H1 (cell line): Measurements from ENCODE around the gene SETD1B. TPM values are rescaled to one million over a fixed set of nuclear protein-coding genes. Genes with fewer than 3 reads are reported as not detected.

Experiments
- CTCF ChIA-PET: fragments of 300-600 bp; sonication (Branson Sonifier 250); formaldehyde crosslinking; loops from one replicate; lab custom pipeline; 2021; ENCODE audit not compliant: partially characterized antibody; lab: Charles Lee
- POLR2A ChIA-PET: fragments of 300-600 bp; sonication (Branson Sonifier 250); formaldehyde crosslinking; loops from one replicate; lab custom pipeline; 2021; ENCODE audit warnings: inconsistent platforms; ENCODE audit not compliant: partially characterized antibody; lab: Charles Lee
- DNase-seq, 2 experiments: peaks; one replicate each; pipeline versions ENCODE4 v3.0.0 to v3.0.0-alpha.2; 2010 to 2022; ENCODE audit warnings: low spot score in 2 of 2, low read depth in 1 of 2, mixed read lengths in 1 of 2
- FAIRE-seq: peaks from 2 replicates; lab custom pipeline; 2011; peaks lifted over from hg19 to GRCh38; lab: Jason Lieb, UNC
- H2AFZ ChIP-seq: 2 replicates; pipeline ENCODE4 v1.8.1; 2012; ENCODE audit warnings: low read length, inconsistent platforms
- H2AK5ac ChIP-seq: 2 replicates; pipeline ENCODE4 v1.6.1; 2013; ENCODE audit warnings: low read depth, low read length
- H2BK120ac ChIP-seq: replicated peaks from 2 replicates; pipeline ENCODE3; 2013; ENCODE audit warnings: low read depth, low read length, inconsistent platforms
- H2BK12ac ChIP-seq: 2 replicates; pipeline ENCODE4 v1.6.1; 2013; ENCODE audit warnings: low read depth, low read length
- H2BK15ac ChIP-seq: 2 replicates; pipeline ENCODE4 v1.6.1; 2013; ENCODE audit warnings: low read length
- H2BK20ac ChIP-seq: 2 replicates; pipeline ENCODE4 v1.6.1; 2013; ENCODE audit warnings: low read length
- H2BK5ac ChIP-seq: 2 replicates; pipeline ENCODE4 v1.6.1; 2013; ENCODE audit warnings: low read depth, low read length
- H3K14ac ChIP-seq: 2 replicates; pipeline ENCODE4 v1.6.1; 2013; ENCODE audit warnings: inconsistent platforms; ENCODE audit not compliant: insufficient read length
- H3K18ac ChIP-seq: 2 replicates; pipeline ENCODE4 v1.6.1; 2013; ENCODE audit warnings: low read length; ENCODE audit errors: extremely low read depth
- H3K23ac ChIP-seq: 2 replicates; pipeline ENCODE4 v1.6.1; 2013; ENCODE audit warnings: inconsistent platforms; ENCODE audit not compliant: insufficient read length
- H3K23me2 ChIP-seq: 2 replicates; pipeline ENCODE4 v1.6.1; 2013; ENCODE audit warnings: low read depth, low read length
- H3K27ac ChIP-seq: 2 replicates; pipeline ENCODE4 v1.6.1; 2011; ENCODE audit warnings: low read depth, low read length, inconsistent platforms
- H3K27me3 ChIP-seq, 4 experiments: replicated peaks in 1 of 4; 1 replicate in 1 of 4; 2 replicates in 3 of 4; pipeline versions ENCODE4 v1.6.1 to v1.8.1; 2011 to 2013; ENCODE audit warnings: low read length in 3 of 4, mild to moderate bottlenecking in 3 of 4, inconsistent platforms in 2 of 4, mixed read lengths in 2 of 4, moderate library complexity in 1 of 4; ENCODE audit not compliant: control insufficient read depth in 3 of 4, insufficient read depth in 3 of 4; ENCODE audit errors: extremely low read depth in 1 of 4
- H3K36me3 ChIP-seq, 4 experiments: 2 replicates each; pipeline versions ENCODE4 v1.6.1 to v1.8.1; 2011 to 2013; ENCODE audit warnings: mild to moderate bottlenecking in 4 of 4, low read length in 3 of 4, moderate library complexity in 2 of 4, control low read depth in 1 of 4, inconsistent platforms in 1 of 4; ENCODE audit not compliant: insufficient read depth in 4 of 4, control insufficient read depth in 2 of 4
- H3K4ac ChIP-seq: replicated peaks from 2 replicates; pipeline ENCODE3; 2013; ENCODE audit warnings: low read length, low read depth, mixed read lengths, inconsistent platforms; ENCODE audit not compliant: insufficient read length
- H3K4me1 ChIP-seq, 4 experiments: replicated peaks in 1 of 4; 1 replicate in 1 of 4; 2 replicates in 3 of 4; pipeline versions ENCODE4 v1.6.1 to v1.8.1; 2011 to 2013; ENCODE audit warnings: low read length in 3 of 4, inconsistent platforms in 2 of 4, mixed read lengths in 1 of 4; ENCODE audit not compliant: insufficient read depth in 4 of 4, control insufficient read depth in 3 of 4
- H3K4me2 ChIP-seq, 2 experiments: 2 replicates each; pipeline versions ENCODE4 v1.6.1 to v1.8.1; 2011 to 2013; ENCODE audit warnings: low read depth in 2 of 2, low read length in 2 of 2, control low read depth in 1 of 2, inconsistent platforms in 1 of 2, mild to moderate bottlenecking in 1 of 2; ENCODE audit not compliant: insufficient read depth in 1 of 2
- H3K4me3 ChIP-seq, 4 experiments: fragments of 200-600, 300-600 bp in 1 of 4; sonication (generic), shearing (Covaris generic), sonication (Bioruptor Twin) in 1 of 4; 2 replicates each; pipeline versions ENCODE4 v1.5.1 to v1.8.1; 2011 to 2016; ENCODE audit warnings: low read length in 4 of 4, low read depth in 3 of 4, control low read depth in 2 of 4, inconsistent platforms in 2 of 4, mild to moderate bottlenecking in 2 of 4, mixed read lengths in 1 of 4, moderate library complexity in 1 of 4; ENCODE audit not compliant: insufficient read depth in 2 of 4; ENCODE audit errors: extremely low read depth in 1 of 4
- H3K56ac ChIP-seq: replicated peaks from 2 replicates; pipeline ENCODE3; 2013; ENCODE audit warnings: low read depth, mild to moderate bottlenecking, mixed read lengths, low read length, inconsistent platforms; ENCODE audit not compliant: insufficient read length
- H3K79me1 ChIP-seq: 2 replicates; pipeline ENCODE4 v1.6.1; 2013; ENCODE audit warnings: low read depth, low read length, control low read depth
- H3K79me2 ChIP-seq, 2 experiments: 2 replicates each; pipeline versions ENCODE4 v1.6.1 to v1.8.1; 2012 to 2013; ENCODE audit warnings: low read length in 2 of 2, mild to moderate bottlenecking in 2 of 2, inconsistent platforms in 1 of 2; ENCODE audit not compliant: insufficient read depth in 2 of 2, control insufficient read depth in 1 of 2
- H3K9ac ChIP-seq, 4 experiments: replicated peaks in 1 of 4; 1 replicate in 1 of 4; 2 replicates in 3 of 4; pipeline versions ENCODE4 v1.6.1 to v1.8.1; 2011 to 2013; ENCODE audit warnings: low read depth in 3 of 4, low read length in 3 of 4, control low read depth in 2 of 4, mild to moderate bottlenecking in 2 of 4, moderate library complexity in 2 of 4, inconsistent platforms in 1 of 4; ENCODE audit errors: extremely low read depth in 1 of 4
- H3K9me3 ChIP-seq, 2 experiments: 2 replicates each; pipeline versions ENCODE4 v1.6.1 to v1.8.1; 2012 to 2013; ENCODE audit warnings: mild to moderate bottlenecking in 2 of 2, moderate library complexity in 2 of 2, control low read depth in 1 of 2, inconsistent platforms in 1 of 2, low read depth in 1 of 2, low read length in 1 of 2, mixed read lengths in 1 of 2; ENCODE audit not compliant: insufficient read depth in 2 of 2
- H4K20me1 ChIP-seq, 2 experiments: replicated peaks in 1 of 2; 2 replicates each; pipeline versions ENCODE3 to v1.8.1; 2011 to 2013; ENCODE audit warnings: inconsistent platforms in 2 of 2, low read length in 2 of 2, mild to moderate bottlenecking in 1 of 2; ENCODE audit not compliant: insufficient read depth in 2 of 2, control insufficient read depth in 1 of 2
- H4K5ac ChIP-seq: 2 replicates; pipeline ENCODE4 v1.6.1; 2013; ENCODE audit warnings: low read length, low read depth, mixed read lengths, inconsistent platforms; ENCODE audit not compliant: insufficient read length
- H4K8ac ChIP-seq: 2 replicates; pipeline ENCODE4 v1.8.0; 2013; ENCODE audit warnings: mild to moderate bottlenecking, moderate library complexity, low read length, inconsistent platforms; ENCODE audit not compliant: insufficient read depth; ENCODE audit errors: extremely low read depth
- H4K91ac ChIP-seq: replicated peaks from 2 replicates; pipeline ENCODE3; 2013; ENCODE audit warnings: low read length, mixed read lengths, inconsistent platforms; ENCODE audit not compliant: insufficient read length
- EZH2 ChIP-seq: fragments of 200-600 bp; sonication (generic); IDR thresholded peaks from 2 replicates; pipeline ENCODE4 v1.7.1; 2012; ENCODE audit warnings: low read depth, mild to moderate bottlenecking, moderate library complexity, low read length, inconsistent platforms; ENCODE audit not compliant: severe bottlenecking
- GABPA ChIP-seq: IDR thresholded peaks from 2 replicates; pipeline ENCODE4 v1.6.1; 2011; ENCODE audit warnings: mild to moderate bottlenecking, low read length, moderate library complexity, borderline replicate concordance; ENCODE audit not compliant: insufficient read depth
- WGBS, 2 experiments: shearing (Covaris generic) in 1 of 2; methylation state at CpG; one replicate each; pipeline versions ENCODE4 v1.1.6 to v1.1.7; 2013 to 2015; ENCODE audit warnings: low lambda C conversion rate in 2 of 2, mixed read lengths in 2 of 2, inconsistent platforms in 1 of 2, low coverage in 1 of 2, missing lambda C conversion rate in 1 of 2; ENCODE audit not compliant: insufficient replicate concordance in 2 of 2, insufficient coverage in 1 of 2, insufficient read length in 1 of 2; ENCODE audit errors: extremely low coverage in 1 of 2, missing lambda C conversion rate in 1 of 2; 5-methylcytosine and 5-hydroxymethylcytosine counted together
- polyA plus RNA-seq, 7 experiments: library from polyadenylated mRNA; depleted of rRNA in 3 of 7; stranded (reverse) in 5 of 7; unstranded in 2 of 7; fragments of >200 nt in 5 of 7; fragments of 200-250 nt in 2 of 7; gene quantifications; 1 replicate in 5 of 7; 2 replicates in 1 of 7; 4 replicates in 1 of 7; pipeline versions ENCODE4 v1.2.1 to v1.2.3, GENCODE V29; 2011 to 2013; ENCODE audit warnings: missing spikeins in 2 of 7, mixed read lengths in 2 of 7
- total RNA-seq: library from RNA; stranded (reverse); fragmentation: NEBNext Ultra II Directional; extraction: Animal tissue kit (Norgen Biotek cat#: 25700); gene quantifications from 2 replicates; pipeline ENCODE4 v1.2.1, GENCODE V29; 2021

Gene SETD1B
- total and polyA plus RNA-seq, 2 of the 8 experiments (the other 6 are each of a cell fraction or from before 2014, with no cell fraction given) = 1.3 to 17.7 TPM

- Histone ChIP-seq H3K9me3 (no peaks in the 10 kb centered on the region), H2BK20ac (no peak overlapping the region), H2AFZ (no peak overlapping the region), H3K27me3 (no peaks in the 10 kb centered on the region), H3K4me2 (no peak overlapping the region), H3K4ac (no peak overlapping the region), H3K23me2 (no peaks in the 10 kb centered on the region), H3K23ac (no peak overlapping the region), H3K4me3 (no peak overlapping the region), H4K91ac (no peak overlapping the region), H3K56ac (no peak overlapping the region), H3K18ac (no peak overlapping the region), H3K4me1 (no peaks in the 10 kb centered on the region), H4K8ac (peak overlapping the region; percentile 36; the same call in 1 of the 2 replicates), H3K79me1 (no peaks in the 10 kb centered on the region), H3K9ac (no peak overlapping the region), H4K20me1 (peaks cover 0 to 9% of the 10 kb centered on the region in 2 experiments), H2AK5ac (no peak overlapping the region), H3K27ac (no peak overlapping the region), H3K79me2 (no peaks in the 10 kb centered on the region), H2BK120ac (no peak overlapping the region), H2BK12ac (no peak overlapping the region), H2BK5ac (no peak overlapping the region), H2BK15ac (no peak overlapping the region), H3K36me3 (peaks cover 3 to 47% (median 18%) of the 10 kb centered on the region in 4 experiments; a peak in 7 of 8 replicates), H3K14ac (no peak overlapping the region), H4K5ac (no peak overlapping the region)
- 97% methylated on average over 8 of the region's 8 CpGs; no CpG with 5 or more reads in 1 of the 2 experiments for WGBS, 2 experiments
- TF ChIP-seq GABPA = no peak
- TF ChIP-seq EZH2 = no peak
- ChIA-PET CTCF (interaction anchor here (0.9 to 14.5 kb wide), 8 partner anchors 9 to 204 kb away, joined by 3 to 163 read pairs (median 4); partner anchors contain the start of gene RHOF), POLR2A (interaction anchor here (0.6 to 6.4 kb wide), 9 partner anchors 9 to 1652 kb away, joined by 3 to 50 read pairs (median 3); partner anchors contain the start of genes RHOF and SETD1B)
- no peak for FAIRE-seq
- DNase-seq = no peak
These were observed 24.5 kb downstream of the SETD1B start for GRCh38 chr12:121828306-121828705.
